ENCODE data around the gene EDEM3. TPM values are rescaled to one million over a fixed set of nuclear protein-coding genes. Genes with fewer than 3 reads are reported as not detected.

The EDEM3 gene, protein sequence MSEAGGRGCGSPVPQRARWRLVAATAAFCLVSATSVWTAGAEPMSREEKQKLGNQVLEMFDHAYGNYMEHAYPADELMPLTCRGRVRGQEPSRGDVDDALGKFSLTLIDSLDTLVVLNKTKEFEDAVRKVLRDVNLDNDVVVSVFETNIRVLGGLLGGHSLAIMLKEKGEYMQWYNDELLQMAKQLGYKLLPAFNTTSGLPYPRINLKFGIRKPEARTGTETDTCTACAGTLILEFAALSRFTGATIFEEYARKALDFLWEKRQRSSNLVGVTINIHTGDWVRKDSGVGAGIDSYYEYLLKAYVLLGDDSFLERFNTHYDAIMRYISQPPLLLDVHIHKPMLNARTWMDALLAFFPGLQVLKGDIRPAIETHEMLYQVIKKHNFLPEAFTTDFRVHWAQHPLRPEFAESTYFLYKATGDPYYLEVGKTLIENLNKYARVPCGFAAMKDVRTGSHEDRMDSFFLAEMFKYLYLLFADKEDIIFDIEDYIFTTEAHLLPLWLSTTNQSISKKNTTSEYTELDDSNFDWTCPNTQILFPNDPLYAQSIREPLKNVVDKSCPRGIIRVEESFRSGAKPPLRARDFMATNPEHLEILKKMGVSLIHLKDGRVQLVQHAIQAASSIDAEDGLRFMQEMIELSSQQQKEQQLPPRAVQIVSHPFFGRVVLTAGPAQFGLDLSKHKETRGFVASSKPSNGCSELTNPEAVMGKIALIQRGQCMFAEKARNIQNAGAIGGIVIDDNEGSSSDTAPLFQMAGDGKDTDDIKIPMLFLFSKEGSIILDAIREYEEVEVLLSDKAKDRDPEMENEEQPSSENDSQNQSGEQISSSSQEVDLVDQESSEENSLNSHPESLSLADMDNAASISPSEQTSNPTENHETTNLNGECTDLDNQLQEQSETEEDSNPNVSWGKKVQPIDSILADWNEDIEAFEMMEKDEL
- 25.9 and 31.7 TPM in 2 replicates for total RNA-seq

GRCh38 chr1:184754476-184755225 is at the start of gene EDEM3:
EDEM3 (minus strand) TSS chr1:184754858; CDS start chr1:184754646, 212 bp downstream.

Other genes with a start within 250 kb of the EDEM3 start
- 23.0 and 25.4 TPM in 2 replicates for gene NIBAN1, start 219.7 kb upstream of the EDEM3 start, total RNA-seq

Measured in myometrial cell (primary cell).